NCI-H2227 (cell line): Measurements from ENCODE around the gene RNF2.
"Not testable (repeated sequence)": the region's sequence is repeated elsewhere in the genome, so short reads cannot be mapped to it uniquely, and the experiment has no call there.

Experiments used
- DNase-seq: peaks from one replicate; lab custom pipeline; 2025; ENCODE audit not compliant: unreplicated experiment; lab: John Stamatoyannopoulos, UW

RNF2 gene

DNA sequence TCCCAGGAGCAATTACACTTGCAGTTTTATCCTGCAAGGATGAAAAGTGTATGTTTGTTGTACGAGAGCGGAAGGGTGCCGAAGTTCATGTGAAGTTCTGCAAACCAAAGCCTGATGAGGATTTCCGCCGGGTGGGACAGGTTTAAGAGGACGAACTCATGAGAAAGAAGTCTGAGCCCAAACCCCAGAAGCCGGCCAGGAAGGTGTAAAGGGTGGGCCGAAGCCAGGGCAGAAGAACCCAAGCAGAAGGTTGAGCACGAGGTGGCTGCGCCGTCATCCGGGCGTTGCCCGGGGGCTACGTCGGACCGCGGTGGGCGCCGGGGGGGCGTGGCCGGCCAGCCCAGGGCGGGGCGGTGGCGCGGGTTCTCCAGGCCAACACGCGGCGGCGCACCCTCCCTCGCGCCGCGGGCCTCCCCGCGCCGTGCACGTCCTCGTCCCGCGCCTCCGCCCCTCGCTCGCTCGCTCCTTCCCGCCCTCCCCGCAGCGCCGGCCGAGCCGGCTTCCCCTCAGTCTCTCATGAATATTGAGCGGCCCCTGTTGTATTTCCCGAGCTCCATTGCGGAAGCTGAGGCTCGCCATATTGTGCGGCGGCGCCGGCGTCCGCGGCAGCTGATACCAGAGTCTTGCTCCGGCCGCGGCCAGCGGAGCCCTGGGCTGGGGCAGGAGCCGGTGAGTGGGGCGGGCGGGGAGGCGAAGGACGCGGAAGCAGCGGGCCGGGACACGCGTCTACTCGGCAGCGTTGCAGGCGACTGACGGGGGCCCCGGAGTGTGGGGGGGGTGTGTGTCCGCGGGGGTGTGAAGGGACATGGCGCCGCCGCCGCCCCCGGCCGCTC lies at the start of gene RNF2:
Gene RNF2 (plus strand): TSS at position 578 of the 833 bp plus-strand sequence. CDS start 41,996 bp downstream, outside the sequence.
- peak; percentile 94 for DNase-seq

- not testable (repeated sequence) for DNase-seq
Observed at GRCh38 chr1:184999974-185000373, 45.4 kb upstream of the RNF2 start.

GRCh38 chr1:185001312-185001880 lies 44.0 kb upstream of the RNF2 start:
- peak; percentile 18 for DNase-seq

DNA sequence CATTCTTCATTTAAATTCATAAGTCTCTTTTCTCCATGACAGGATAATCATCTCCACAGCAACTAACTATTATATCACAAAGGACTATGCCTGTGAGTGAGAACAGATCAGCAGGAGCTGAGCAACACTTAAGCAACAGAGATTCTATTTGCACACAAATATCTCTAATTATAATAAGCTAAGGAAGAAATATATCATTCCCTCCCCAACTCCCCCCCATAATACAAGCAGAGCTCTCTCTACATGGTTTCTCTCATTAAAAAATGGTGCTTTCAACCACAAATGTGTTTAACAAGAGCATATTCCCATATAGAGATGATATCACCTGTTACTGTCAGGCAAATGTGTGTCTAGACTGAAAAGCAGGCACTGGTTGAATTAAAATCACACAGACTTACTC lies 36.5 kb upstream of the RNF2 start:
- DNase-seq = peak; percentile 68

DNA sequence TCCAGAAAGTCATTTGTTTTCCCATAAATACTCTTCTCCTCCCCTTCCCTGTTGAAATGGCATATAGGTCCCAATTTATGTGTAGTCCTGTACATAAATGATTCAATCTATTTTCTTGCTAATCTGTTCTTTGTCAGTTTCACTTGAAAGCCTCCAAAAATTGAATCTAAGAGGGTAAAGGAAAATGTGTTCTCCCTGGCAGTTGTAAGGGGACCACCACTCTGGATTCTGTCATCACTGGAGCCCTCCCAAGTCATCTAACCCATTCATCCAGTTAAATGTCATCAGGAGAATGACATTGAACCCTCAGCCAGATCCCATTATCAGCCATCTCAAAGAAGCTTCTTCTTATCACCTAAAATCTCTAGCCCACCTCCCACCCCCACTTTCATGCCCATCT lies 35.0 kb upstream of the RNF2 start:
- DNase-seq = no peak

DNA sequence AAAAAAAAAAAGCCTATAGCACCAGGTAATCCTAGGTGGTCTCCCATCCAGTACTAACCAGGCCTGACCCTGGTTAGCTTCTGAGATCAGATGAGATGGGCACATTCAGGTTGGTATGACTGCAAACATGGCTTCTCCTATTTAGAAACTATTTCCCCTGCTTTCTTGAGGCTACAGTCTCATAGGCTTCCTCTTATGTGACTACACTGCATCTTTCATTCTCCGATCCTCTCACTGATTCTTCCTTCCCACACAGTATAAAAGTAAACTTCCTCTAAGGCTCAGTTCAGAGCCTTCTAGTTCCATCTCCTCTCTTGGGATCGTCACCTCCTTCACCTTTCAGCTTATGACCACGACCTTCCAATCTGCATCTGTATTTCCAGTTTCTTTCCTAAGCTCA lies 30.4 kb upstream of the RNF2 start:
- no peak for DNase-seq

- DNase-seq = no peak
Observed at GRCh38 chr1:185015631-185016030, 29.7 kb upstream of the RNF2 start.

DNA sequence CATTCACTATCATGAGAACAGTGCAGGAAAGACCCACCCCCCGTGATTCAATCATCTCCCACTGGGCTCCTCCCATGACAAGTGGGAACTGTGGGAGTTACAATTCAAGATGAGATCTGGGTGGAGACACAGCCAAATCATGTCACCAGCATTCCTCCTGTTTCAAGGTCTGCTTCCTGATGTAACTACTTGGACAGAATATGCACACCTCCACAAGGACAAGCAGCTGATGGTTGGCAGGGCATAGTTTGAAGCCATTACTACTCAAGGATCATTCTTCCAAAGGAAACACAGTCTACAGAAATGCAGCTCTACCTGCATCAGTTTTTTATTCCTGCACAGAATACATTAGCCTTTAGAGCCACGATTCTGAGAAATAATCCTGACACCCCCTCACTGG lies 28.5 kb upstream of the RNF2 start:
- no peak for DNase-seq

- no peak for DNase-seq
Observed at GRCh38 chr1:185017338-185017737, 28.0 kb upstream of the RNF2 start.

GRCh38 chr1:185017966-185018365 lies 27.4 kb upstream of the RNF2 start:
- no peak for DNase-seq

DNA sequence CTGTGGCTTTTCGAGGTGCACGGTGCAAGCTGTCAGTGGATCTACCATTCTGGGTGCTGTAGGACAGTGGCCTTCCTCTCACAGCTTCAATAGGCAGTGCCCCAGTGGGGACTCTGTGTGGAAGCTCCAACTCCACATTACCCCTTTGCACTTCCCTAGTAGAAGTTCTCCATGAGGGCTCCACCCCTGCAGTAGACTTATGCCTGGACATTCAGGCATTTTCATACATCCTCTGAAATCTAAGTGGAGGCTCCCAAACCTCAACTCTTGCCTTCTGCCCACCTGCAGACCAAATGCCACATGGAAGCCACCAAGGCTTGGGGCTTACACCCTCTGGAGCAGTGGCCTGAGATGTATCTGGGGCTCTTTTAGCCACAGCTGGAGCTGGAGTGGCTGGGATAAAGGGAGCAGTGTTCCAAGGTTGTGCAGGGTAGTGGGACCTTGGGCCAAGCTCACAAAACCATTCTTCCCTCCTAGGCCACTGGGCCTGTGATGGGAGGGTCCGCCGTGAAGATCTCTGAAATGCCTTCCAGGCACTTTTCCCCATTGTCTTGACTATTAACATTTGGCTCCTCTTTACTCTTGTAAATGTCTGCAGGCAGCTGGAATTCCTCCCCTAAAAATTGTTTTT lies 18.0 kb upstream of the RNF2 start:
- no peak for DNase-seq

DNA sequence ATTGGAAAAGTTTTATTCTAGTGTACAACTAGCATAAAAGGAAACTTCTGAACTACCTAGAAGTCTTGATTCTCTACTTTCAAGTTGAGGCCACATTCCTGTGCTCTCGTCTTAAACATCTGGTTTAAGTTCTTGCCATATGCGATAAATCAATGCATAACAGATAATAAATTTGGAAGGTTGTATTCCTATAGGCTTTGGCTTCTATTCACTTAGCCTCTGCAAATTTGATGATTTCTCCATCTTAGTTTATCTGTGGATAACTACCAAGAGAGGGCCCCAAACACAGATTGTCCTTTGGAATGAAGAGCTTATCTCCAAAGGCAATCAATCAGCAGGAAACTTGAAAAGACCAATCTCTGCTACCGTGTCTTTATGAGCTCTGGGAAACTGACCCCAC lies 11.7 kb upstream of the RNF2 start:
- DNase-seq = no peak

GRCh38 chr1:185035258-185035657 lies 10.1 kb upstream of the RNF2 start:
- no peak for DNase-seq

DNA sequence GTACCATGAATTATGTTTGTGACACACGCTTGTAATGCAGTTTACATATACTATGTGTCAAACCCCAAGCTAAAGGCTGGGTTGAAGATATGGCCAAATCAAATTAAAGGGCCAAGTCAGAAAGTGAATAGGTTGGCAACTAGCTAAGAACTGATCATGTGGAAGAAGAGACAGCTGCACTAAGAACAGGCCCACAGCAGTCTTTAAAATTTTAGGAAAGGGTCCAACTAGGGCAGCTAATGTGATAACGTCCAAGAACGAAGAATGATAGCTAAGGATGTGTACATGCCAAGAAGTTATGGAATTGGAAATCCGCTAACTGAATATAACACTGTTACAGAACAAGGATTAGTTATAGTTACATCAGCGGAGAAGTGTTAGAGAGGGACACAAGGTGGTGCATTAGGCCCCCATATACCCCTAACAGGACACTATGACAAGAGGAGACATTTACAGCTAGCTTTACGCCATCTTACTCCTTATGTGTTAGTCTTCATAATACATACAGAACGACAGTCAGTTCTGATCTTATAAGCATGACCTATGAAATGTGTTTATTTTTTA lies 6.5 kb upstream of the RNF2 start:
- DNase-seq = no peak

DNA sequence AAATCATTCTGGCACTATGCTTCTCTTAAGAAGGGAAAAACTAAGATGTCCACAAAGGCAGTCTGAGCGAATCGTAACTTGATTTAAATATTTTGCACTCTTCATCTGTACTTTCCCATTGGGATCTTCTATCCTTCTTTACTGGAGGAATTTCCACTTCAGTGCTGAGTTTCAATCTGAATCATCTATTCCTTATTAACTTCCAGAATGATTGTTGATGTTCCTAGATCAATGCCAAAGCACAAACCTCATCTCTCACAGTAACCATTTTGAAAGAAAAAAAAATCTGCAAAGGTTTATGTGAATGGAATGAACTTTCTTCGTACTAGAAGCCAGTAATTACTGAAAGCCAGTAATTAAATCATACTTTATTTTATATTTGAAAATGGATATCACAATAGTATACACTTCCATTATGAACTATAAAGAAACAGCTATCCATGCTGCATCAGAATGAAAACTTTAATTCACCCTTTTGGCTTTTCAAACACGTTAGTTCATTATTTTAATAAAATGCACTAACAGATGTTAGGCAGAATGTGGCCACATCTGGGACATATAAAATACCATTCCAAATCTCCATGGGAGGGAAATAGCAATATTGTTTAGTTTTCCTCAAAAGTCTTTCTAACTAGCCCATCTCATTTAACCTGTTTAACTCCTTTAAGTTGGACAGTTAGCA lies 5.5 kb upstream of the RNF2 start:
- DNase-seq = no peak

DNA sequence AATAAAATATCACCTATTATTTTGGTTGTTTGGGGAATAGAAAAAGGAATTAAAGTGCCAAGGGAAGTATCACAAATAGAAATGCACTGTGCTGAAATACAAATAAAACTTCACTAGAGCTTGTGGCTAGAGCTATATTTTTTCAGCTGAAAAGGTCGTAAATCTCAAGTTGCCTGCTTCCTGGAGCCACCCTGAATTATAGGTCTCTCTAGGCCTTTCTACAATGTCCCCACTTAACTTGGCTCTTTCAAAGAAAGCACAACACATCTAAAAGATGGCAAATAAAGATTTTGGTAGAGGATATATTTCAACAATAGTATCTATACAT lies 5.0 kb upstream of the RNF2 start:
- DNase-seq = no peak

GRCh38 chr1:185041742-185042141 lies 3.6 kb upstream of the RNF2 start:
- DNase-seq = no peak

- DNase-seq = no peak
Observed at GRCh38 chr1:185042737-185043136, 2.6 kb upstream of the RNF2 start.

GRCh38 chr1:185044387-185044786 lies 971 bp upstream of the RNF2 start:
- peak; percentile 7 for DNase-seq

GRCh38 chr1:185045814-185046492 lies 595 bp downstream of the RNF2 start:
- peak; percentile 74 for DNase-seq

DNA sequence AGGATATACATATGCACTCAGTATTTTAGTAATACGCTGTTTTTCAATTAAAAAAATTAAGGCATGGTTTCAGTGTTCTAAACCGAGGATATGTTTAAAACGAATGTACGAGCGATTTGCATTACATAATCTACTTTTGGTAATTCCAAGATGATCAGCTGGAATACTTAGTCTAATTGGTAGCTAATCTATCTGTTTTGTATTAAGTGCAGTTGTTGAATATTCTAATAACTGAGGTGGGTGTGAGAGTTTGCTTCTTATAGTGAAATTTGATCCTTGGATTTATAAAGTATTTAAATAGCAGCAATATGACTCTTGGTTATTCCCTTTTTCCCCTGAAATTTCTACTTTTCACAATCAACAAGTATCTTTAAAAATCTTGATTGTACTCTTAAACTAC lies 1.3 kb downstream of the RNF2 start:
- DNase-seq = no peak
